NCI-H460 (cell line): ENCODE data around the gene CSDE1. TPM values are rescaled to one million over a fixed set of nuclear protein-coding genes. Genes with fewer than 3 reads are reported as not detected.
A peak's percentile ranks its signal among the peaks of the same experiment; 100 is the strongest.

Experiments used
- DNase-seq: peaks from one replicate; pipeline ENCODE4 v3.0.0-alpha.2; 2016; ENCODE audit warnings: low read depth; ENCODE audit errors: extremely low read depth
- total RNA-seq: library from RNA; depleted of rRNA; stranded (reverse); fragments of >200 nt; shearing (Covaris generic); gene quantifications from 2 replicates; pipeline ENCODE4 v1.2.3, GENCODE V29; 2014

Gene CSDE1
- total RNA-seq, 1 experiment from 2014 or later = 328 TPM

DNA sequence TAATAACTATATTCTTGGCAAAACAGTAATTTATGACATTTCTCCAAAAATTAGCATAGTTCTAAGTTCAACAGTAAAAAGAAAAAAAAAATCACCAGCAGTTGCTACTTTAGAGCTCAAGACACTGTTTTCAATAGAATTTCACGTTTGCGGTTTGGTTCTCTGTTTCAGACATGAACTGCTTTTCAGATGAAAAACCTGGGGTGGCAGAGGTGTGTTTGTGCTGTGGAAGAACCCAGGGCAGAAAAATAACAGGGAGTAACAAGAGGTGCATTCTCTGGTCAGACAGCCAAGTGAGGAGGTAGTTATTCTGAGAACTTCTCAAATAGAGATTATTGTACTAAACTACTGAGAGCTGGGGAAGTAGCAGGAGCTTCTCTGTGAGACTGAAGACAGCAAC is 50.2 kb downstream of the CSDE1 start:
- no peak for DNase-seq

DNA sequence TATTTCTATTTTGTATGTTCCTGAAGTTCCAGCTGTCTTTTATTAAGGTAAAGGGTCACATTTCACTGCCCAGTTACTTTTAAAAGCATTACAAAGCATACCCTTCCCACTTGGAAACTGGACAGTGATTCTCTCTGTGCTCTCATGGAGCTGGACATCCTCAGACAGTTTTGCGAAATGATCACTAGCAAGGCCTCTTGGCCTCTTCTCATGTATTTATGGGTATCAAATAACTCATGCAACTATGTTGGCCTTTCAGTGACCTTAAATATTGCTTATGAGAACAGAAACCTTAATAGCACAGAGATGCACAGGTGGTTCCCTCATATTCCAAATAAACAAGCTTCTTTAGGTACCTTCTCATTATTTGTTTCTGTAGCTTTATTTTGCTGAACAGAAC is 54.5 kb downstream of the CSDE1 start:
- no peak for DNase-seq

DNA sequence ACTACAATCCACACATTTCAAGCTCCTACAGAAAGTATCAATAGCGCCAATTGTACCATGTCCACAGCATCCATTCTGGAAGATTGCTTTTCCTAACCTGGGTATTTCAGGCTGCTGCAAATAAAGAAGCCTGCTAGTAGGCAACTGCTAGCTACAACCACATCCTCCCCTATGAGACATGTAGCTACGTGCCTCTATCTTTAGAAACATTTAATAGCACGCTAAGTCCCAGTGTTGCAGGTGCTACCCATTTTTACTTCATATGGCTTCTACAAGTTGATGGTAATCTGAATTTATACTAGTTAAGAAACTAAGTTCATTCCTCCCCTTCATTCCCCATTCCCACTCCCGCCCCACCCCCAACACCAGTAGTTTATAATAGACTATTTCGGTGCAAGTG is 55.0 kb downstream of the CSDE1 start:
- DNase-seq = no peak

- no peak for DNase-seq
These were observed 55.9 kb downstream of the CSDE1 start for GRCh38 chr1:114701931-114702330.

- no peak for DNase-seq
These were observed 57.7 kb downstream of the CSDE1 start for GRCh38 chr1:114700036-114700600.

- no peak for DNase-seq
These were observed 61.0 kb downstream of the CSDE1 start for GRCh38 chr1:114696810-114697209.

GRCh38 chr1:114695430-114696058 is 62.2 kb downstream of the CSDE1 start, which contains the start of gene AMPD1:
TSS of gene AMPD1 (minus strand) at chr1:114695546. CDS start at chr1:114695471, 75 bp downstream.
- no peak for DNase-seq

DNA sequence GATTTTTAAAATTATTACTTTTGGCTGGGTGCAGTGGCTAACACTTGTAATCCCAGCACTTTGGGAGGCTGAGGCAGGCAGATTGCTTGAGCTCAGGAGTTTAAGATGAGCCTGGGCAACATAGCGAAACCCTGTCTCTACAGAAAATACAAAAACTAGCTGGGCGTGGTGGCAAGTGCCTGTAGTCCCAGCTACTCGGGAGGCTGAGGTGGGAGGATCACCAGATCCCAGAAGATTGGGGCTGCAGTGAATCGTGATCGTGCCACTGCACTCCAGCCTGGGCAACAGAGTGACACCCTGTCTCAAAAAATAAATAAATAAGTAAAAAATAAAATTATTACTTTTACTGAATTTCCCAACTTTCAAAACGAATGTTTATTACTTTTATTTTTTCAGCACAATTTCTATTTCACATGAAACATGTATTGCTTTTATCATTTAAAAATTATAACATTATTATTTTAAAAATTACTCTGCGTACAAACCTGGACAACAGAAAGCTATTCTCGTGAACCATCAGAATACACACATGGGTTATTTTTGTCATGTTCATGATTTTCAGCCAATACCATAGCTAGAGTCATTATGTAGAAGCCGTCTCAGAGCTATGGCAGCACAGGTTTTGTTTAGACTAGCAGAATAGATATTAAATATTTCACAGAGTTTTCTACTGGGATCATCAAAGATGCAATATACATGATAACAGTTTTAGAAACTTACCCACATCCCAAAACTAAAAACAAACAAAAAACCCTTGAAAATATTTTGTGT is 63.1 kb downstream of the CSDE1 start:
- DNase-seq = no peak

GRCh38 chr1:114692947-114693346 is 64.8 kb downstream of the CSDE1 start:
- DNase-seq = no peak

DNA sequence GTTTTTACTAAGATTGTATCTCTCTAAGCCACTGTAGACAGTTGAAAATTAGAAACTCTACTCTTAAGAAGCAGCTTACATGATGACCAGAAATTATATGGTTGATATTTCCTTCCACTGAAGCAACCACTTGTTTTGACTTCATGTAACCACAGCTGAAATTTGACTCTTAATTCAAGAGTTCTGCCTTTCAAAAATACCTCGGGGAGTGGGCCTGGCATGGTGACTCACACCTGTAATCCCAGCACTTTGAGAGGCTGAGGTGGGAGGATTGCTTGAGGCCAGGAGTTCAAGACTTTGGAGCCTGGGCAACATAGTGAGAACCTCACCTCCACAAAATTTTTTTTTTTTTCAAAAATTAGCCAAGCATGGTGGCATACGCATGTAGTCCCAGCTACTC is 66.7 kb downstream of the CSDE1 start:
- DNase-seq = no peak

GRCh38 chr1:114690148-114690547 is 67.6 kb downstream of the CSDE1 start:
- DNase-seq = no peak

GRCh38 chr1:114688526-114688925 is 69.3 kb downstream of the CSDE1 start:
- DNase-seq = no peak

DNA sequence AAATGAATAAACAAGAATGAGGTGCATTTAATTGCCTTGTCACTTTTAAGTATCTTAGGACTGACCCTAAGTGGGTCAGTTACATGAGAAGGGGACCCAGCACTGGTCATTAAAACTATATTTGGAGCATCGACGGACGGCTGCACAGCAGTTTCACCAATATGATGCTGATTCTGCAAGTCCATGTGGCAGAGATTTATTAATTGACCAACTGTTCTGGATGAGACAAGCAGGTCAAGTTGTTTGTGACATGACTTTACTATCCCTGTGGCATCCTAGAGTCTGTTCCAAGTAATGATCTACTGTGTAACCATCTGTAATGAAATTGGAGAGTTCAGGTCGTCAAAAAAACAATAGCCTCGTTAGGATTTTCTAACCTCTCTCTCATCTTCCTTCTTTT is 71.9 kb downstream of the CSDE1 start:
- DNase-seq = no peak

DNA sequence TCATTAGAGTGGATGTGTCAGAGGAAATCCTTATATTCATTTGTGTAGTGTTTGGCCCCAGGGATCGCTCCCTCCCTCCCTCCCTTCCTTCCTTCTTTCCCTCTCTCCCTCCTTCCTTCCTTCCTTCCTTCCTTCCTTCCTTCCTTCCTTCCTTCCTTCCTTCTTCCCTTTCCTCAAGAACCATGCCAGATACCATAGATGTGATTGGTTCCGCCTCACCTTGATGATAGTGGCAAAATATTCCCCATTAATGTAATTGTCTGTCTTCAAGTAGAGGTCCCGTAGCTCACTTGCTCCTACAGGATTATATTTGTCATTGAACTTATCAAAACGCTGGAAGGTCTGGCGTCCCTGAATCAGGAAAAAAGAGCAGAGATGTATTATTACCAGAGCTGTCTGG is 80.1 kb downstream of the CSDE1 start:
- DNase-seq = no peak

- DNase-seq = no peak
These were observed 81.7 kb downstream of the CSDE1 start for GRCh38 chr1:114676115-114676514.

GRCh38 chr1:114671939-114672275 is 85.9 kb downstream of the CSDE1 start:
- no peak for DNase-seq

GRCh38 chr1:114671011-114671938 is 86.5 kb downstream of the CSDE1 start:
- DNase-seq = no peak

- DNase-seq = peak; percentile 85
These were observed 87.4 kb downstream of the CSDE1 start for GRCh38 chr1:114670083-114671010.

DNA sequence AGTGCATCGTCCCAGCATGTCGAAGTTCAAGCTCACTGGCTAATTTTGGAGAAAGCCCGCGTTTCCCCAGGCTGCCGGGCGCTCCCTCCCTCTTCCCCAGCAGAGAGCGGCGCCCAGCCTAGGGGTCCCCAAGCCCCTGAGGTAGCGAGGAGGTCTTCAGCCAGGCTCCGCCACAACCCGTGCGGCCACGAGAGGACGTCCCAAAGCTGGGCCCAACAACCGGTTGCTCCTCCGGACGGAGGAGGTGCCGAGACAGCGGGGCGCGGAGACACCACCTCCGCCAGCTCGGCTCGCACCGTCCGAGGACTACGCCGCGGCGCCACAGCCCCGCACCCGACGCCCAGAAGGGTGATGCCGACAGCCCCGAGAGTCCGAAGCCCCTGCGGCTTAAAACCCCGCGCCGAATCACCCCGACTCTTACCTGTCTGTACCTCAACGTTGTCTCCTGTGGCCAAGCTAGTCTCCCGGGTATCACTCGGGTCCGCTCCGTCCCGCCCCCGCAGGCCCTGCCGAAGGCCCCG is 88.2 kb downstream of the CSDE1 start, which contains the start of gene DENND2C:
TSS of gene DENND2C (minus strand) at position 488 of the 521 bp plus-strand sequence. CDS start 44,065 bp downstream, outside the sequence.
- no peak for DNase-seq
